Heart left ventricle (tissue), 16 donors: ENCODE measurements around the gene RNASE8. TPM values are rescaled to one million over a fixed set of nuclear protein-coding genes. Genes with fewer than 3 reads are reported as not detected.

Experiments
- ATAC-seq, 4 donors: fragments of 200-7000 bp; cut with Tn5 transposase; one replicate each; pipeline ENCODE4 v1.9.1; 2020 to 2022; ENCODE audit warnings: moderate library complexity in 4 of 4, mild to moderate bottlenecking in 3 of 4, moderate number of reproducible peaks in 1 of 4
- DNase-seq, 5 donors: peaks; one replicate each; pipeline ENCODE4 v3.0.0-alpha.2; 2020
- H3K27ac ChIP-seq, 12 donors: fragments of 200-600 bp; sonication (generic) in 4 of 12; one replicate each; pipeline versions ENCODE4 v1.5.0 to v1.8.0; 2016 to 2022; ENCODE audit warnings: mild to moderate bottlenecking in 2 of 12
- H3K27me3 ChIP-seq, 9 donors: fragments of 200-600 bp; sonication (generic) in 2 of 9; one replicate each; pipeline versions ENCODE4 v1.5.1 to v1.8.0; 2016 to 2022; ENCODE audit warnings: mild to moderate bottlenecking in 3 of 9
- H3K36me3 ChIP-seq, 9 donors: fragments of 200-600 bp; sonication (generic) in 2 of 9; one replicate each; pipeline versions ENCODE4 v1.5.0 to v1.8.0; 2018 to 2022; ENCODE audit warnings: mild to moderate bottlenecking in 2 of 9
- H3K4me1 ChIP-seq, 12 donors: fragments of 200-600 bp; sonication (generic) in 4 of 12; one replicate each; pipeline versions ENCODE4 v1.5.0 to v1.8.0; 2016 to 2022; ENCODE audit warnings: mild to moderate bottlenecking in 3 of 12
- H3K4me3 ChIP-seq, 12 donors: fragments of 200-600 bp; sonication (generic) in 4 of 12; one replicate each; pipeline versions ENCODE4 v1.5.0 to v1.8.0; 2017 to 2022; ENCODE audit warnings: mild to moderate bottlenecking in 9 of 12, moderate library complexity in 4 of 12
- H3K9me3 ChIP-seq, 12 donors: fragments of 200-600 bp; sonication (generic) in 4 of 12; one replicate each; pipeline versions ENCODE4 v1.5.0 to v1.8.0; 2016 to 2022; ENCODE audit warnings: mild to moderate bottlenecking in 1 of 12
- CTCF ChIP-seq, 12 donors: fragments of 200-600 bp; sonication (generic) in 4 of 12; IDR thresholded peaks; one replicate each; pipeline versions ENCODE4 v1.5.0 to v1.8.0; 2018 to 2022; ENCODE audit warnings: antibody characterized with exemption in 12 of 12, mild to moderate bottlenecking in 5 of 12
- POLR2A ChIP-seq, 2 donors: fragments of 450-650 bp; IDR thresholded peaks; one replicate each; pipeline ENCODE4 v1.6.1; 2017; ENCODE audit warnings: antibody characterized with exemption in 2 of 2, mild to moderate bottlenecking in 2 of 2, moderate library complexity in 2 of 2
- WGBS, 4 donors: extraction: QIAGEN DNeasy Blood & Tissue Kit in 2 of 4; methylation state at CpG; one replicate each; pipeline versions ENCODE4 v1.1.5 to v1.1.7; 2013 to 2018; 5-methylcytosine and 5-hydroxymethylcytosine counted together
- intact Hi-C, 10 donors: fragments of 100-400 bp; cut with DNase I; formaldehyde crosslinking; loops; one replicate each; pipeline versions ENCODE4 v1.11.1 to v1.14.2; 2022
- polyA plus RNA-seq, 2 donors: library from polyadenylated mRNA; stranded (reverse); fragments of 200-250 nt; gene quantifications; one replicate each; pipeline ENCODE4 v1.2.3, GENCODE V29; 2013
- total RNA-seq, 9 donors: library from RNA; depleted of rRNA in 2 of 9; stranded (reverse); fragments of >200 nt in 2 of 9; fragmentation: NEBNext Ultra II Directional in 3 of 9; extraction: Animal tissue kit (Norgen Biotek cat#: 25700) in 3 of 9; gene quantifications; one replicate each; pipeline versions ENCODE4 v1.1.0 to v1.2.4, GENCODE V29; 2016 to 2023
- donor health status: ischemic (EF 13 %, LVEDD 7.1; RV severe dilation, severe dysfunction).
- donor health status: healthy with polysubstance abuse.
- donor health status: DM: no; HTN: yes; CAD: no.
- donor health status: DM: no; HTN: no; CAD: no.
- donor health status: ischemic (EF 25% LVEDD 6.9; RV normal size, moderate dysfunction).
- donor health status: ischemic (EF 25% LVEDD 5.7; RV mildly dilated, moderate dysfunction).
- donor health status: healthy.
- donor health status: DM: yes; HTN: yes; CAD: no.
- donor health status: ischemic (EF 35%, LVEDD 5.7; RV mildly dilated, moderate dysfunction).
- donor health status: nonischemic (EF 11% LVEDD 7.7; RV severe dilation, severe dysfunction).
- donor health status: DM: yes; HTN: yes; CAD: no.
- donor health status: PGD.
- donor health status: ischemic (EF 29% LVEDD 5.4; RV normal size, mild dysfunction).
- donor health status: nonischemic (EF 23%, LVEDD 6.1; RV moderate dilation, normal function).

RNASE8 gene
- total and polyA plus RNA-seq, 11 donors = not detected

- DNase-seq = no peak
- no peaks in the 10 kb centered on the region for H3K27me3 ChIP-seq
- ATAC-seq = no peak
- peaks cover 0 to 99% (median 94%) of the 10 kb centered on the region in 9 donors for H3K36me3 ChIP-seq
- no peaks in the 10 kb centered on the region for H3K9me3 ChIP-seq
- intact Hi-C loops = no loop called here
- peaks cover 0 to 21% (median 3%) of the 10 kb centered on the region in 12 donors for H3K4me1 ChIP-seq
- TF ChIP-seq CTCF (IDR thresholded peaks at IDR 0.05) (no peak), POLR2A (IDR thresholded peaks at IDR 0.05) (no peak)
- no peak overlapping the region for H3K27ac ChIP-seq
- no peak overlapping the region for H3K4me3 ChIP-seq
- 81 to 90% (median 88%) methylated on average over 7 to 30 of the region's 30 CpGs for WGBS, 4 donors
These were observed 24.0 kb downstream of the RNASE8 start for GRCh38 chr14:21081521-21082142.

- TF ChIP-seq CTCF (IDR thresholded peaks at IDR 0.05) = no peak
- TF ChIP-seq POLR2A (IDR thresholded peaks at IDR 0.05) = no peak
- Histone ChIP-seq H3K4me3 (no peak overlapping the region), H3K36me3 (peaks cover 0 to 99% (median 90%) of the 10 kb centered on the region in 9 donors), H3K27me3 (no peaks in the 10 kb centered on the region), H3K27ac (peak overlapping the region in 1 of 12 donors; percentile 82), H3K9me3 (no peaks in the 10 kb centered on the region), H3K4me1 (peaks cover 0 to 36% (median 5%) of the 10 kb centered on the region in 12 donors)
- DNase-seq (no peak), ATAC-seq (no peak)
- intact Hi-C loops = no loop called here
- WGBS, 4 donors = 89 to 96% (median 91%) methylated on average over 8 to 11 of the region's 11 CpGs
These were observed 26.1 kb downstream of the RNASE8 start for GRCh38 chr14:21083565-21084325.

GRCh38 chr14:21084396-21084795 lies 26.8 kb downstream of the RNASE8 start:
- no peak for TF ChIP-seq POLR2A (IDR thresholded peaks at IDR 0.05)
- TF ChIP-seq CTCF (IDR thresholded peaks at IDR 0.05) = no peak
- Histone ChIP-seq H3K27ac (peak overlapping the region in 1 of 12 donors; percentile 82), H3K27me3 (no peaks in the 10 kb centered on the region), H3K4me1 (peaks cover 0 to 36% (median 5%) of the 10 kb centered on the region in 12 donors), H3K36me3 (peaks cover 0 to 99% (median 90%) of the 10 kb centered on the region in 9 donors), H3K4me3 (no peak overlapping the region), H3K9me3 (no peaks in the 10 kb centered on the region)
- WGBS, 4 donors = 89 to 94% (median 90%) methylated on average over 2 of the region's 2 CpGs
- intact Hi-C loops = no loop called here
- no peak for ATAC-seq
- DNase-seq = no peak
